ENCODE results near the gene PRPF6.
"Not testable (repeated sequence)": the region's sequence is repeated elsewhere in the genome, so short reads cannot be mapped to it uniquely, and the experiment has no call there.

Gene PRPF6

DNA sequence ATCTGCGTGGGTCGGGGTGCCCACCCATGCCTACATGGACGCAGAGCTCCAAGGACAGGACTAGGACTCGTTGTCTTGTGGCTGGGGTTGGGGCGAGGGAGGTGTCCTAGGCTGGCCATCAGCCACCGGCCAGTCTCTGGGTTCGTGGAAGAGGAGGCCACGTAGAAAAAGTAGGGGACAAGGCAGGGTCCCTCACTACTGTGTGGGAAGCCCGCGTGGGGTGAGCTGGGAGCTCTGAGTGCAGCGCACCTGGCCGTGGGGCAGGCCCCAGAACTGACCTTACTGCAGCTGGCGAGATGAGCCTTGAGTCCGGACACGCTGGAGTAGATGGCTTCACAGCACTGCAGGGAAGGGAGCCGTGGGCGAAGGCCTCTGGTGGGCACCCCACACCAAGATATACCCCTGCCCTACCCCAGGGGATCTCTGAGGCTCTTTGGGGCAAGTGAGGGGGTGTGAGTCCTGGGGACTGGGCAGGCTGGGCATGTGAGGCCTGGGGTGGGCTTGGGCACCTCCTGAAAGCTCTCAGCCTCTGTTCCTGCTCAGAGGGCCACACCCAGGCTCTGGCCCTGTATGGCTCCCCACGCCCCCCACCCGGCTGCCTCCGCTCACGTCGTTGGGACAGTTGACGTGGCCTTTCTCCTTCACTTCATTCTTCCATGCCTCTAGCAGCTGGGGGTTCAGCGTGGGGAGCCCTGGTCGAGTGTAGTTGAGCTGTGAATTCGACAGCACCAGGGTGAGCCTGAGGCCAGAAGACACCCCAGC, 19.1 kb upstream of the PRPF6 start:
- DNase-seq, result no peak

GRCh38 chr20:63962426-63963347, 18.2 kb upstream of the PRPF6 start:
- no peak for DNase-seq

DNA sequence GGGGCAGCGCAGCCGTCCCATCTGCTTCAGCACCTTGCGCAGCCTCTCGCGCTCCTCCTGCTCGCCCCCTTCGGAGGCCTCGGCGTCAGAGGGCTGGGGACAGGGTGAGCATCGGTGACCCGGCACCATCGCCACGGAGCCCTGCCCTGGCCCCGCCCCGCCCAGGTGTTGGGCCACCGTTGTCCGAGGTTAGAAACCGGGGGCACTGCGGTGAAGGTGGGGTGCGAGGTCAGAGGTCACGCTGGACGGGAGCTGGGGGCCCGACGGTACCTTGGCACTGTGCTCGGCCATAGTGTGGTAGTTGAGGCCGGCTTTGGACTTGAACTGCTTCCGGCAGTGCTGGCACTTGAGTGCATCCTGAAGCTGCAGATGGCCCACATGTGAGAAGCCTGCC, 17.6 kb upstream of the PRPF6 start:
- DNase-seq, result no peak

DNA sequence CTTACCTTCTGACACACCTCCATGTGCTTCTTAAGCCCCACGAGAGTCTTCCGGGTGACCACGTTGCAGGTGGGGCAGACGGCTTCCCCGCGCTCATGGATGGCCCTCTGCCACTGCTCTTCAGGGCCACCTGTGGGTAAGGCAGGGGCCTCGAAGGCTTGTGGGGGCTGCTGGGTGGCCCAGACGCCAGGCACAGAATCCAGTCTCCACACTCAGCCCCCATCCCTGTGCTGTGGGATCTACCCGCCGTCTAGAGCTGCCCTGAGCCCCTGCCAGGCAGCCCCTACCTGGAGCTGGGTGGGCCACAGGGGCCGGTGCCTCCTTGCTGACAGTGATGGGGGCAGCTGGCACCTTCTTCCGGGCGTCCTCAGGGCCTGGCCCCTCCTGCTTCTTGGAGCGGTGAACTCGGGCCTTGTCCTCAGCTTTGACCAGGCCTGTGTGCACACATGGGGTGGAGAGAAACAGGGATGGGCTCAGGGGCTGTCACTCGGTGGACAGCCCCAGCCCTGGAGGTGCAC, 17.1 kb upstream of the PRPF6 start:
- no peak for DNase-seq

GRCh38 chr20:63964412-63964811, 16.5 kb upstream of the PRPF6 start:
- no peak for DNase-seq

GRCh38 chr20:63966172-63966943, 14.6 kb upstream of the PRPF6 start:
- DNase-seq, result no peak

GRCh38 chr20:63966944-63967322, 14.0 kb upstream of the PRPF6 start:
- DNase-seq, result no peak

DNA sequence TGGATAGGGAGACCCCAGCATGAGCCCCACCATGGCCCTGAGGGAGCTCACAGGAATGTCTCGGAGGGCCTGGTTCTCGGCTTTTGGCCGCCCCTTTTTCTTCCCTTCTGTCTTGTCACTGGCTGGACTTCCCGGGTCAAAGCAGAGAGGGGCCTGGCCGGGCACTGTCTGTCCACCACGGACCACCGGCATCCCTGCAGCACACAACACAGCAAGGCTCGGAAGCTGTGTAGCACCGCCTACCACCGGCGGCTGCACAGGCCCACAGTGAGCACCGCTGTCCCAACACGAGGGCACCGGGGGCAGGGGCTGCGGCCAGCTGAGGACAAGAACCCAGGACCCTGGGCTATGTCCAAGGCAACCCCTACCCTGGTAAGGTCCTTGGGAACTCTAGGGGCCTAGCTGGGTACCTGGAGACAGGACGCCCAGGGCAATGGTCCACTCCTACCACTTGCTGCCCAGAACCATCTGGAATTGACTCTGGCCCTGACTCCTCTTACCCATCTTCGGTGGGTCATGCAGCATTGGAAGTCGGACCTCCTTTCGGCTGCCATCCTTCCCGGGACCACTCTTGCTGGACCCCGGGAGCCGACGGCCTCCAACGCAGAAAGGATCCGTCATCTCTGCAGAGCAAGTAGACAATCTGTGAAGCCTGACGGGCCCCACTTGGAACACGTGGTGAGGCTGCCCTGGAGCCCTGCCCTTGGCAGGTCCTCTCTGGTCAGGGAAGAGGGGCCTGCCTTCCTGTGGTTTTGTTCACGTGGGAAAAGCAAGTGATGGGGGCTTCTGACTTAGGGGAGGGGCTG, 13.4 kb upstream of the PRPF6 start:
- DNase-seq, result no peak

- no peak for DNase-seq
Observed at GRCh38 chr20:63968136-63968927, 12.6 kb upstream of the PRPF6 start.

DNA sequence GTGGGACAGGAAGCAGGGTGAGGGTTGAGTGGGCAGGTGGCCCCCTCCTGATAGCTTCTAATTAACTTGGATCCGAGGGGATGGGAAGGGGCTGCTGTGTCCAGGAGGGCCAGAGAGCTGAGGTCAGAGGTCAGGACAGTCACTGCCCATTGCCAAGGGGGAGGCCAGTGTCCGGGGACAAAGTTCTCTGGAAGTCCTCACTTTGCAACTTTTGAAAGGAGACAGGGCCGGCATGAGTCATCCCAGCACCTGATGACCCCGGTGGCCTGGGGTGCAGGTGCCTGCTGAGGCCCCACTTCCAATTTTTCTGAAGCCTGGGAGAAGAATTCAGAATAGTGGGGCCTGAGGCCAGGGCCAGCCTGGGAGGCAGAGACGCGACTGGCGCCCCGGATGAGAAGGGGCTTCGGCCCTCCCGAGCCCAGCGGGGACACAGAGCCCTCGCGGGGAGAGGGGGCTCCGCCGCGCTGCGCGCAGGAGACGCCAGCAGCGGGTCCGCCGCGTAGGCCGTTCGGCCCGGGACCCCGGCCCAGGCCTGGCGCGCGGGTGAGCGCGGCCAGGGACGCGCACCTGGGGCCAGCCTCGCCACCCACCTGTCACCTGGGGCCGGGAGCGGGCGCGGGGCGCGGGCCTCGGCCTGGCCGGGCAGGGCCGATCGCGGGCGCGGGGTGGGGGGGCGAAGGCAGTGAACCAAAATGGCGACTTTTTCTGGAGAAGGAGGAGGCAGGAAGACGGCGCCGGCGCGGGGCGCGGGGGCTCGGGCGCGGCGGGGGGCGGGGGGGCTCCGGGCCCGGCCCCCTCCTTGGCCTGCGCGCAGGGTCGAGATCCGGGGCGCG, 11.8 kb upstream of the PRPF6 start:
- peak; percentile 51 for DNase-seq

DNA sequence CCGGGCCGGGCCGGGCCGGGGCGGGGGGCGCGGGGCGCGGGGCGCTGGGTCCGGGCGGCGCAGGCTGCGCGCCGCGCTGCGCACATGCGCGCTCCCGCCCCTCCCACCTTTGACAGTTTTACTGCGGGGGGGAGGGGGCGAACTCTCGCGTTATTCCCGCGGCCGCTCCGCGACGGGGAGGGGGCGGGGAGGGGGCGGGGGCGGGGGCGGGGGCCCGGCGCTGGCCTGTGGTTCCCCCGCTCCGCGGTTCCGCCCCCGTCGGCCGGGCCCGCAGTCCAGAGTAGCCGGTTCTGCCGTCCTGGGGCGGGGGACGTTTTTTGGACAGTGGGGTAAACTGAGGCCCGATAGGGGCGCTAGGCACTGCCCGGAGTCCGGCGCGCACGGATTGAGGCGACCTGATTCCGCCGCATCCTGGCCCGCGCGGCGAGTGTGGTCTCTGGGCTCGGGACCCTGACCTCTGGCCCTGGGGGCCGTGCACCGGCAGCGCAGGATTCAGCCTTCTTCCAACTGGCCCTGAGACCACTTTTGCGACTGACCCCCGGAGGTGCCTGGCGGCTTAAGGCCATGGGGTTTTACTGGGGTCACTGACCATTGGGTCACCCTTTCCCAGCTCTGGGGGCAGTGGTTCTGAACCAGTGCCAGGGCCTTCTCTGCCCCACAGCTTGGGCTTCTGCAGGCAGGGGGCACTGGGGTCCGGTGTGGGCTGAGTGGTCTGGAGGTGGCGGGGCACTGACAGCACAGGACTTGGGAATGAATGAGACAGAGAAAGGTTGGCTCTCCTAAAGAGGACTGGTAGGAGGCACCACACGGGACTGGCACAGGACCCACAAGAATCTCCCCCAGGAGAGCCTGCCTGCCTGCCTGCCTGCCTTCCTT, 10.9 kb upstream of the PRPF6 start, which contains the start of gene ZNF512B:
Gene ZNF512B, minus strand, starts transcription at position 93 of the 876 bp plus-strand sequence. CDS start 1,980 bp downstream, outside the sequence.
- peak; percentile 84 for DNase-seq

- DNase-seq, result no peak
Observed at GRCh38 chr20:63970714-63971431, 10.1 kb upstream of the PRPF6 start.

GRCh38 chr20:63971960-63972311, 9.0 kb upstream of the PRPF6 start:
- DNase-seq, result not testable (repeated sequence)

DNA sequence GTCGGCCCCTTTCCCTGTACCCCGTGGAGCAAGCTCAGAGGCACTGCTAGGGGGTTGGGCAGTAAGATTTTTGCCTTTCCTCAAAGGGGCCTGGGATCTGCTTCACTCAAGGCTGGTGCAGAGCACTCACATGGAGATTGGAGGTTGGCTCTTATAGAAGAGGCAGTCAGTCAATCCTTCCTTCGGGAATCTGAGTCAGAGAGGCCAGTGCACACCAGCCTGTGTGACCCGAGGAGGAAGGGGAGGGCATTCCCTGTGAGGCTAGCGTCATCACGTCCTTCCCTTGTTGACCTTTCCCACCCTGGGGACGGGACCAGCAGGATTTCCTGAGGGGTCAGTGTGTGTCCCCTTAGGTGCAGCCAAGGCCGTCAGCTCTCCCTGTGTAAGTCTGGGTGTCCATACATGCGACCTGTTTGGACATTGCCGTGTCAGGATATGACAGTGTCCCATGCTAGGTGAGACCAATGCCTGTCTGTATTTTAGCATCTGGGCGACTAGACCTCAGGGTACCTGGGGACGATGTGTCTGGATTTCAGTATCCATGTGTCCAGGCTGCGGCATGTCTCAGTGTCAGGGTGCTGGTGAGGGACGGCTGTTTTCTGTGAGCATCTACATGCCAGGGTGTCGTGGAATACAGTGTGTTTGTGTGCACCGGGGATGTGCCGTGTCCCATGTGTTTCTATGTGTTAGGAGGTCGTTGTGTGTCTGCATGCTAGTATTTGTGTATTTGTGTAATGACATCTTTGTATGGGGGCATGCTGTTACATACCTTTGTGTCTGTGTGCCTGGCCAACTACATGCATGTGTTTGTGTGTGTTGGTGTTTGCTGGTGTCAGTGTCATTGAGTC, 8.4 kb upstream of the PRPF6 start:
- no peak for DNase-seq

DNA sequence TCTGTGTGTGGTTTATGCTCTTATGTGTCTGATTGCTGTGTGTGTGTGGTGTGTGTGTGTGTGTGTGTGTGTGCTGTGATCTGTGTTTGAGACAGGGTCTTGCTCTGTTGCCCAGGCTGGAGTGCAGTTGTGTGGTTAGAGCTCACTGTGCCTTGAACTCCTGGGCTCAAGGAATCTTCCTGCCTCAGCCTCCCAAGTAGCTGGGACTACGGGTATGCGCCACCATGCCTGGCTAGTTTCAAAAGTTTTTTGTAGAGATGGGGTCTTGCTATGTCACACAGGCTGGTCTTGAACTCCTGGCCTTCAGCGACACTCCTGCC, 7.8 kb upstream of the PRPF6 start:
- no peak for DNase-seq

GRCh38 chr20:63973636-63974401, 7.1 kb upstream of the PRPF6 start:
- peak; percentile 87 for DNase-seq

All from RPMI8226 (cell line).